Measurements from ENCODE around the gene FUOM. TPM values are rescaled to one million over a fixed set of nuclear protein-coding genes. Genes with fewer than 3 reads are reported as not detected.
A peak's percentile ranks its signal among the peaks of the same experiment; 100 is the strongest.

Gene FUOM
- total and polyA plus RNA-seq, 3 donors from 2014 or later: 9.5 to 13.6 (median 12.8) TPM

GRCh38 chr10:133403359-133403758 lies 45.5 kb upstream of the FUOM start:
- Histone ChIP-seq H3K9me3 (no peaks in the 10 kb centered on the region), H3K27ac (no peak overlapping the region), H3K27me3 (no peaks in the 10 kb centered on the region), H3K4me3 (no peak overlapping the region), H3K4me1 (peaks cover 18% of the 10 kb centered on the region), H3K36me3 (ENCODE audit: low read depth, missing control alignments) (no peaks in the 10 kb centered on the region)
- no peak for TF ChIP-seq CTCF (IDR thresholded peaks at IDR 0.05)
- no peak for TF ChIP-seq POLR2A (IDR thresholded peaks at IDR 0.05)
- WGBS, 2 donors: 84 to 90% methylated on average over 16 of the region's 16 CpGs
- intact Hi-C loops (cut with DNase I; ENCODE audit: low total_unique reads): no loop called here
- peak; percentile 11 for DNase-seq

DNA sequence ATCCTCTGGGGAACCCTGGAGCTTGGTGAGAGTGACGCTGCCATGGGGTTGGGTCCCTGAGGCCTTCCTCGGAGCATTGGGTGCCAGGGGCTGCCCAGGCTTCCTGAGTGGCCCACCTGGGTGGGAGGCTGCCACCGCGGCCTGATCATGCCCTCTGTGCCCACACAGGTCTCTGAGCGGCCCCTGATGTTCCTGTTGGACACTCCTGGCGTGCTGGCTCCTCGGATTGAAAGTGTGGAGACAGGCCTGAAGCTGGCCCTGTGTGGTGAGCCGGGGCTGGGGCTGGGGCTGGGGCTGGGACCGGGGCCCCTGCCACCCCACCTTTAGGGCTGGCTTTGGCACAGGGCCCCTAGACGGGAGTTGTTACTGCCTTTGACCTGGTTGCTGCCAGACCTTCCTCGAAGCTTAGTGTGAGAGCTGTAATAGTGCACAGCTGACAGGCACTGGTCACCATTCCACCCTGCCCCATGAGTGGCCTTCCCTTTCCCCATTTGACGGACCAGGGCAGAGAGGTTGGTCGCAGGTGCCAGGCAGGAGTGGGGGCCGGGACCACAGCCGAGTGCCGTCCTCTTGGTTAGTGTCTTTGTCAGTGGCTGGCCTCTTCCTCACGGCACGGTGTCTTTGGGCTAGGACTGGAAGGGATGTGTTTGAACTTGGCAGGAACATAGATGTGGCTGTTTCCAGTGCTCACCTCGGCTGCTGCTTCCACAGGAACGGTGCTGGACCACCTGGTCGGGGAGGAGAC lies 44.3 kb upstream of the FUOM start:
- peaks cover 18% of the 10 kb centered on the region for H3K4me1 ChIP-seq
- no peaks in the 10 kb centered on the region for H3K9me3 ChIP-seq
- intact Hi-C loops (cut with DNase I; ENCODE audit: low total_unique reads): no loop called here
- DNase-seq: peak; percentile 12
- no peak overlapping the region for H3K4me3 ChIP-seq
- WGBS, 2 donors: 83 to 91% methylated on average over 10 to 21 of the region's 21 CpGs
- H3K27me3 ChIP-seq: no peaks in the 10 kb centered on the region
- no peaks in the 10 kb centered on the region for H3K36me3 ChIP-seq (ENCODE audit: low read depth, missing control alignments)
- peak overlapping the region in 1 of 2 donors; percentile 72 for H3K27ac ChIP-seq
- no peak for TF ChIP-seq CTCF (IDR thresholded peaks at IDR 0.05)
- TF ChIP-seq POLR2A (IDR thresholded peaks at IDR 0.05): no peak

- Histone ChIP-seq H3K9me3 (no peaks in the 10 kb centered on the region), H3K27me3 (no peaks in the 10 kb centered on the region), H3K27ac (peak overlapping the region in 1 of 2 donors; percentile 72), H3K36me3 (ENCODE audit: low read depth, missing control alignments) (no peaks in the 10 kb centered on the region), H3K4me1 (peaks cover 18% of the 10 kb centered on the region), H3K4me3 (no peak overlapping the region)
- no peak for DNase-seq
- 75 to 80% methylated on average over 8 to 12 of the region's 12 CpGs for WGBS, 2 donors
- intact Hi-C loops (cut with DNase I; ENCODE audit: low total_unique reads): no loop called here
- TF ChIP-seq POLR2A (IDR thresholded peaks at IDR 0.05) (no peak), CTCF (IDR thresholded peaks at IDR 0.05) (no peak)
These were observed 43.7 kb upstream of the FUOM start for GRCh38 chr10:133401500-133401899.

DNA sequence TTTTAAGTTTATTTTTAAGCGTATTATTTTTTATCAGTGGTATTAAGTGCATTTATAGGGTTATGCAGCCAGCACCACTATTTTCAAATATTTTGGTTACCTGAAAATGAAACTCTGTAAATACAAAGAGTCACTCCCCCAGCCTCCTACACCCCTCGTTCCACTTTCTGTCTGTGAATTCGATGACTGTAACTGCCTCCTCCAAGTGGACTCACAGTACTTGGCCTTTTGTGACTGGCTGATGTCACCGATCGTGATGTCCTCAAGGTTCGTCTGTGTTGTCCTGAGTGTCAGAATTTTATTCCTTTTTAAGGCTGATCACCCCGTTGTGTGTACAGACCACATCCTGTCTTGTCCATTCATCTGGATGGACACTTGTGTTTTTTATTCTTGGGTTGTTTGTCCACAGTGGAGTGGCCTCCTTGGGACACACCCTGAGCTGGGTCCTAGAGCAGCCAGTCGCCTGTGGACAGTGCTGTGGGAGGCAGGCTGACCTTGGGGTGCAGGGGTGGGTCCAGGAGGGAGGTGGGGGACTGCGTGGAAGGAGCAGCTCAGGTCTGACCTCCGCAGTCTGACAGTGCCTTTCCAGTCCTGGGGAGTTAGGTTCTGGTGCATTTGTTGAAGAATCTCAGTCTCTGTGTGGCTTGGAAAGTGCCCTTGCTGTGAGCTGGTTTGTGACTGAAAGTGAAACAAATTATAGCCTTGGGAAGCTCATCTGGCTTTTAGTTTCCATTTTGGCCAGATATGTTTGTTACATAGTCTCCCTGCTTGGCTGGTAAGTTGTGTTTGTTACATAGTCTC lies 43.0 kb upstream of the FUOM start:
- H3K27me3 ChIP-seq: no peaks in the 10 kb centered on the region
- intact Hi-C loops (cut with DNase I; ENCODE audit: low total_unique reads): no loop called here
- 59 to 75% methylated on average over 7 to 10 of the region's 10 CpGs for WGBS, 2 donors
- no peaks in the 10 kb centered on the region for H3K36me3 ChIP-seq (ENCODE audit: low read depth, missing control alignments)
- no peaks in the 10 kb centered on the region for H3K9me3 ChIP-seq
- peak; percentile 71 for DNase-seq
- TF ChIP-seq CTCF (IDR thresholded peaks at IDR 0.05) (no peak), POLR2A (IDR thresholded peaks at IDR 0.05) (no peak)
- H3K27ac ChIP-seq: peak overlapping the region; percentile 26 to 72
- peaks cover 22% of the 10 kb centered on the region for H3K4me1 ChIP-seq
- no peak overlapping the region for H3K4me3 ChIP-seq

Data from testis (tissue), 3 donors.